Upper lobe of left lung (tissue), 6 donors: ENCODE measurements around the gene OR13H1. TPM values are rescaled to one million over a fixed set of nuclear protein-coding genes. Genes with fewer than 3 reads are reported as not detected.
"Not testable (repeated sequence)": the region's sequence is repeated elsewhere in the genome, so short reads cannot be mapped to it uniquely, and the experiment has no call there.

Source experiments
- ATAC-seq, 2 donors: fragments of 200-7000 bp; cut with Tn5 transposase; one replicate each; pipeline ENCODE4 v1.9.1; 2022; ENCODE audit warnings: mild to moderate bottlenecking in 2 of 2, moderate library complexity in 2 of 2; ENCODE audit not compliant: low FRiP score in 2 of 2
- DNase-seq, 2 donors: peaks; one replicate each; pipeline ENCODE4 v3.0.0-alpha.2; 2019 to 2020
- H3K27ac ChIP-seq, 4 donors: fragments of 200-600 bp; sonication (generic); one replicate each; pipeline ENCODE4 v1.5.1; 2016 to 2019
- H3K27me3 ChIP-seq, 4 donors: fragments of 200-600 bp; sonication (generic); one replicate each; pipeline ENCODE4 v1.5.1; 2017 to 2019
- H3K36me3 ChIP-seq, 4 donors: fragments of 200-600 bp; sonication (generic); one replicate each; pipeline ENCODE4 v1.5.1; 2016 to 2019
- H3K4me1 ChIP-seq, 4 donors: fragments of 200-600 bp; sonication (generic); one replicate each; pipeline ENCODE4 v1.5.1; 2018 to 2019
- H3K4me3 ChIP-seq, 4 donors: fragments of 200-600 bp; sonication (generic); one replicate each; pipeline ENCODE4 v1.5.1; 2017 to 2019; ENCODE audit warnings: mild to moderate bottlenecking in 2 of 4, moderate library complexity in 1 of 4
- H3K9me3 ChIP-seq, 4 donors: fragments of 200-600 bp; sonication (generic); one replicate each; pipeline ENCODE4 v1.5.1; 2018 to 2019
- CTCF ChIP-seq, 6 experiments: fragments of 450-650 bp in 4 of 6; fragments of 200-600 bp in 2 of 6; sonication (generic) in 2 of 6; IDR thresholded peaks; one replicate each; pipeline ENCODE4 v1.5.1; 2016 to 2019; ENCODE audit warnings: antibody characterized with exemption in 6 of 6
- EP300 ChIP-seq, 4 donors: sonication (generic); formaldehyde crosslinking; IDR thresholded peaks; one replicate each; pipeline ENCODE4 v1.5.1; 2017; ENCODE audit warnings: antibody characterized with exemption in 4 of 4, control low read depth in 2 of 4
- POLR2A ChIP-seq, 4 donors: fragments of 450-650 bp; IDR thresholded peaks; one replicate each; pipeline ENCODE4 v1.5.1; 2016 to 2017; ENCODE audit warnings: antibody characterized with exemption in 4 of 4, mild to moderate bottlenecking in 2 of 4
- POLR2AphosphoS5 ChIP-seq, 2 donors: sonication (generic); formaldehyde crosslinking; IDR thresholded peaks; one replicate each; pipeline ENCODE4 v1.5.1; 2017; ENCODE audit warnings: antibody characterized with exemption in 2 of 2
- WGBS, 2 donors: methylation state at CpG; one replicate each; pipeline ENCODE4 v1.1.5; 2017 to 2018; 5-methylcytosine and 5-hydroxymethylcytosine counted together
- total RNA-seq, 6 donors: library from RNA; depleted of rRNA in 4 of 6; stranded (reverse); fragments of >200 nt in 4 of 6; gene quantifications; one replicate each; pipeline versions ENCODE4 v1.1.0 to v1.2.1, GENCODE V29; 2016 to 2021
- donor health status: DM: no; HTN: no; CAD: no; lungs with moderate emphysema.
- donor health status: DM: no; HTN: yes; CAD: no; lungs with severe emphysema.

Gene OR13H1
- total RNA-seq, 6 donors from 2014 or later = not detected

- Histone ChIP-seq H3K36me3 (no peaks in the 10 kb centered on the region), H3K27me3 (no peaks in the 10 kb centered on the region), H3K4me3 (no peak overlapping the region), H3K27ac (no peak overlapping the region), H3K4me1 (no peaks in the 10 kb centered on the region), H3K9me3 (no peaks in the 10 kb centered on the region)
- TF ChIP-seq POLR2A (IDR thresholded peaks at IDR 0.05) = no peak
- no peak for TF ChIP-seq CTCF (IDR thresholded peaks at IDR 0.05)
- TF ChIP-seq POLR2AphosphoS5 (IDR thresholded peaks at IDR 0.05) = no peak
- no peak for TF ChIP-seq EP300 (IDR thresholded peaks at IDR 0.05)
- ATAC-seq = no peak
- no peak for DNase-seq
- WGBS, 2 donors = 25 to 53% methylated on average over 5 of the region's 5 CpGs
Observed at GRCh38 chrX:131572372-131573014, 28.6 kb downstream of the OR13H1 start.

- Histone ChIP-seq H3K27me3 (no peaks in the 10 kb centered on the region), H3K36me3 (no peaks in the 10 kb centered on the region), H3K4me1 (no peaks in the 10 kb centered on the region), H3K27ac (no peak overlapping the region), H3K4me3 (no peak overlapping the region), H3K9me3 (no peaks in the 10 kb centered on the region)
- TF ChIP-seq CTCF (IDR thresholded peaks at IDR 0.05) = no peak
- no peak for TF ChIP-seq POLR2A (IDR thresholded peaks at IDR 0.05)
- no peak for TF ChIP-seq EP300 (IDR thresholded peaks at IDR 0.05)
- TF ChIP-seq POLR2AphosphoS5 (IDR thresholded peaks at IDR 0.05) = no peak
- DNase-seq (no peak), ATAC-seq (no peak)
Observed at GRCh38 chrX:131577413-131577812, 33.5 kb downstream of the OR13H1 start.

GRCh38 chrX:131577999-131578734 is 34.3 kb downstream of the OR13H1 start:
- ATAC-seq = no peak
- H3K36me3 ChIP-seq = no peaks in the 10 kb centered on the region
- no peaks in the 10 kb centered on the region for H3K27me3 ChIP-seq
- H3K9me3 ChIP-seq = no peaks in the 10 kb centered on the region
- H3K4me1 ChIP-seq = no peaks in the 10 kb centered on the region
- H3K27ac ChIP-seq = no peak overlapping the region
- no peak overlapping the region for H3K4me3 ChIP-seq
- 82 to 90% methylated on average over 11 of the region's 11 CpGs for WGBS, 2 donors
- TF ChIP-seq CTCF (IDR thresholded peaks at IDR 0.05) (no peak), POLR2AphosphoS5 (IDR thresholded peaks at IDR 0.05) (no peak), POLR2A (IDR thresholded peaks at IDR 0.05) (no peak), EP300 (IDR thresholded peaks at IDR 0.05) (no peak)
- DNase-seq = no peak

GRCh38 chrX:131578735-131579367 is 35.0 kb downstream of the OR13H1 start:
- DNase-seq = peak in 1 of 2 donors; percentile 20
- not testable (repeated sequence) for H3K36me3 ChIP-seq, H3K27me3 ChIP-seq, ATAC-seq, H3K4me1 ChIP-seq, H3K4me3 ChIP-seq, H3K27ac ChIP-seq, H3K9me3 ChIP-seq
- 76 to 95% methylated on average over 12 to 20 of the region's 34 CpGs for WGBS, 2 donors

- no peaks in the 10 kb centered on the region for H3K9me3 ChIP-seq
- H3K4me1 ChIP-seq = no peaks in the 10 kb centered on the region
- H3K27ac ChIP-seq = no peak overlapping the region
- ATAC-seq (no peak), DNase-seq (no peak)
- WGBS, 2 donors = 5 to 39% methylated on average over 4 of the region's 4 CpGs
- no peak overlapping the region for H3K4me3 ChIP-seq
- no peaks in the 10 kb centered on the region for H3K36me3 ChIP-seq
- H3K27me3 ChIP-seq = no peaks in the 10 kb centered on the region
- TF ChIP-seq POLR2A (IDR thresholded peaks at IDR 0.05) (no peak), POLR2AphosphoS5 (IDR thresholded peaks at IDR 0.05) (no peak)
Observed at GRCh38 chrX:131588995-131589394, 45.1 kb downstream of the OR13H1 start.
